OCI-LY7 (cell line): ENCODE measurements around the gene OR51Q1. TPM values are rescaled to one million over a fixed set of nuclear protein-coding genes. Genes with fewer than 3 reads are reported as not detected.

Experiments used
- BruUV-seq: library from RNA; stranded (reverse); fragments of 400-500 nt; replicated peaks from 2 replicates; lab custom pipeline; 2021; lab: Mats Ljungman, UMichigan
- CTCF ChIA-PET: fragments of 300-600 bp; sonication (Branson Sonifier 250); formaldehyde crosslinking; loops from one replicate; lab custom pipeline; 2022; ENCODE audit warnings: antibody characterized with exemption; ENCODE audit not compliant: unreplicated experiment; lab: Charles Lee
- POLR2A ChIA-PET: fragments of 300-600 bp; sonication (Branson Sonifier 250); formaldehyde crosslinking; loops from one replicate; lab custom pipeline; 2022; ENCODE audit warnings: antibody characterized with exemption; lab: Charles Lee
- DNase-seq: peaks from one replicate; pipeline ENCODE4 v3.0.0-alpha.2; 2015; ENCODE audit warnings: low spot score
- H2AFZ ChIP-seq: fragments of 200-600 bp; sonication (generic), shearing (Covaris generic); 2 replicates; pipeline ENCODE4 v1.6.1; 2014; ENCODE audit warnings: mild to moderate bottlenecking, antibody characterized with exemption, low read length, moderate library complexity
- H3K27ac ChIP-seq: fragments of 200-600 bp; sonication (generic); 2 replicates; pipeline ENCODE4 v1.5.1; 2014; ENCODE audit warnings: mixed run types, low read depth, mild to moderate bottlenecking, moderate library complexity, low read length, inconsistent platforms; ENCODE audit not compliant: poor library complexity, severe bottlenecking
- H3K36me3 ChIP-seq: fragments of 200-600 bp; sonication (generic); 2 replicates; pipeline ENCODE4 v1.6.1; 2014; ENCODE audit warnings: mild to moderate bottlenecking, antibody characterized with exemption, low read length, moderate library complexity, mixed read lengths; ENCODE audit not compliant: insufficient read depth
- H3K4me1 ChIP-seq: fragments of 200-600 bp; sonication (generic); 2 replicates; pipeline ENCODE4 v1.5.1; 2014; ENCODE audit warnings: mild to moderate bottlenecking, low read length; ENCODE audit not compliant: insufficient read depth, poor library complexity, severe bottlenecking
- H3K4me2 ChIP-seq: fragments of 200-600 bp; sonication (generic); 2 replicates; pipeline ENCODE4 v1.6.1; 2014; ENCODE audit warnings: mild to moderate bottlenecking, low read length
- H3K4me3 ChIP-seq: fragments of 200-600 bp; sonication (generic); 2 replicates; pipeline ENCODE4 v1.5.1; 2014; ENCODE audit warnings: mild to moderate bottlenecking, low read depth, low read length; ENCODE audit not compliant: poor library complexity, severe bottlenecking
- H3K79me2 ChIP-seq: fragments of 200-600 bp; sonication (generic); 2 replicates; pipeline ENCODE4 v1.6.1; 2016; ENCODE audit warnings: low read depth, mild to moderate bottlenecking, low read length, moderate library complexity, mixed read lengths; ENCODE audit not compliant: insufficient read depth
- H3K9me2 ChIP-seq: fragments of 200-600 bp; sonication (generic); 2 replicates; pipeline ENCODE4 v1.6.1; 2016; ENCODE audit warnings: mild to moderate bottlenecking, low read length, mixed read lengths; ENCODE audit not compliant: insufficient read depth
- H3K9me3 ChIP-seq: fragments of 200-600 bp; sonication (generic); 2 replicates; pipeline ENCODE4 v1.6.1; 2014; ENCODE audit warnings: mild to moderate bottlenecking, mixed run types, low read length, mixed read lengths
- H4K20me1 ChIP-seq: fragments of 200-600 bp; sonication (generic); 2 replicates; pipeline ENCODE4 v1.6.1; 2014; ENCODE audit warnings: mild to moderate bottlenecking, antibody characterized with exemption, low read length, moderate library complexity, mixed read lengths; ENCODE audit not compliant: insufficient read depth
- EZH2phosphoT487 ChIP-seq: fragments of 200-600 bp; sonication (generic); IDR thresholded peaks from 2 replicates; pipeline ENCODE4 v1.6.1; 2018; ENCODE audit warnings: low read depth, borderline replicate concordance, mild to moderate bottlenecking, mixed run types, antibody characterized with exemption, low read length, moderate library complexity, mixed read lengths
- intact Hi-C: fragments of 100-400 bp; cut with micrococcal nuclease; formaldehyde crosslinking; loops from one replicate; pipeline ENCODE4 v1.10.0; 2022; ENCODE audit not compliant: unreplicated experiment
- total RNA-seq, 2 experiments: library from RNA; depleted of rRNA in 1 of 2; stranded (reverse); fragments of >200 nt in 1 of 2; shearing (Covaris generic) in 1 of 2; gene quantifications; 2 replicates each; pipeline ENCODE4 v1.2.3, GENCODE V29; 2014 to 2022
- TF ChIP-seq, protein P1 (sequence below): fragments of 200-600 bp; sonication (generic); conservative IDR thresholded peaks from 2 replicates; pipeline ENCODE4 v1.5.1; 2014; ENCODE audit warnings: mild to moderate bottlenecking, antibody characterized with exemption, low read length, moderate library complexity, mixed read lengths

Gene OR51Q1
- total RNA-seq, 2 experiments from 2014 or later, result not detected

DNA sequence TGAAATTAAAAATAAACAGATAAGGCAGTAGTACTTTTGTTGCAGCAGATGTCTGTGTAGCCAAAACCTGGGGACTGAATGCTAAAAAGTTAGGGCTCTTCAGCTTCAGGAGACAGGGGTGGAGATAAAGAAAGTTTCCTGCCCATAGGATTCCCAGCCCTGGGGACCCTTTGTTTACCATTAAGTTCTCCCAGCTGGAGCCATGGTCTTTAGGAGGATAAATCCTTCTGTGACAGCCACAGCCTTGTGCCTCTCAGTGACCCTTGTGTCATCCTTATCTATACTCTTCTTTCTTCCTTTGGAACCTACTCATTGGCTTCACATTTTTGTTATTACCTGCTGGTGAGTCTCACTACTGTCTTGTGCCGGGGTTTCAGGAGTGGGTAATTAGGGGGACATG is 38.3 kb upstream of the OR51Q1 start, which contains the start of gene OR51M1:
Gene OR51M1 (plus strand): TSS at position 237 of the 400 bp plus-strand sequence. CDS start 5,587 bp downstream, outside the sequence.
- Histone ChIP-seq H3K4me2 (no peak within 1 kb of the TSS), H3K4me1 (no peaks in the 10 kb centered on the region), H3K79me2 (no peaks in the 10 kb centered on the region), H4K20me1 (no peaks in the 10 kb centered on the region), H3K4me3 (no peak within 1 kb of the TSS), H3K9me3 (no peaks in the 10 kb centered on the region), H3K36me3 (no peaks in the 10 kb centered on the region), H3K9me2 (no peaks in the 10 kb centered on the region), H2AFZ (no peak within 1 kb of the TSS), H3K27ac (no peak within 1 kb of the TSS)
- CTCF ChIA-PET, result no interaction called here
- POLR2A ChIA-PET, result no interaction called here
- no TSS peak for BruUV-seq
- TF ChIP-seq, protein P1, sequence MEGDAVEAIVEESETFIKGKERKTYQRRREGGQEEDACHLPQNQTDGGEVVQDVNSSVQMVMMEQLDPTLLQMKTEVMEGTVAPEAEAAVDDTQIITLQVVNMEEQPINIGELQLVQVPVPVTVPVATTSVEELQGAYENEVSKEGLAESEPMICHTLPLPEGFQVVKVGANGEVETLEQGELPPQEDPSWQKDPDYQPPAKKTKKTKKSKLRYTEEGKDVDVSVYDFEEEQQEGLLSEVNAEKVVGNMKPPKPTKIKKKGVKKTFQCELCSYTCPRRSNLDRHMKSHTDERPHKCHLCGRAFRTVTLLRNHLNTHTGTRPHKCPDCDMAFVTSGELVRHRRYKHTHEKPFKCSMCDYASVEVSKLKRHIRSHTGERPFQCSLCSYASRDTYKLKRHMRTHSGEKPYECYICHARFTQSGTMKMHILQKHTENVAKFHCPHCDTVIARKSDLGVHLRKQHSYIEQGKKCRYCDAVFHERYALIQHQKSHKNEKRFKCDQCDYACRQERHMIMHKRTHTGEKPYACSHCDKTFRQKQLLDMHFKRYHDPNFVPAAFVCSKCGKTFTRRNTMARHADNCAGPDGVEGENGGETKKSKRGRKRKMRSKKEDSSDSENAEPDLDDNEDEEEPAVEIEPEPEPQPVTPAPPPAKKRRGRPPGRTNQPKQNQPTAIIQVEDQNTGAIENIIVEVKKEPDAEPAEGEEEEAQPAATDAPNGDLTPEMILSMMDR, result no peak
- no peak for TF ChIP-seq EZH2phosphoT487
- intact Hi-C loops, result loop anchor here (5.0 kb wide), 1 partner anchor 756 kb away; no protein-coding TSS in a partner anchor
- no peak for DNase-seq

DNA sequence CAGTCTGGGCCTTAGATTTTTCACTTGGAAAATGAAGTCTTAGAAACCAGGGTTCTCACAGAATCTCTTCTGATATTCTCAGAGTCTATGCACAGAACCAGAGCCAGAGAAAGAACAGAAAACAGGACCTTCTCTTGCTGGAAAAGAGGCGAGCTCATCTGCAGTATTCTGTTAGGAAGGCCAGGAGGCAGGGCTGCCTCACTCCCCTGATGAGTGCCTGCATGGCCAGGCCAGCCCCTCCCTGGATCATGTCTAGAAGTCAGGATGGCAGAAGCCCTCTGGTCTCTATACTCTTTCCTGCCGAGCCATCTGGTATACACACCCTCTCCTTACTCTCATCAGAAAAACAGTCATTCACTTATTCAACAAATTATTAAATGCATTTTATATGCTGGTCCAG is 37.6 kb upstream of the OR51Q1 start:
- no peaks in the 10 kb centered on the region for H4K20me1 ChIP-seq
- no peaks in the 10 kb centered on the region for H3K9me2 ChIP-seq
- no peak overlapping the region for H2AFZ ChIP-seq
- ChIA-PET CTCF (no interaction called here), POLR2A (no interaction called here)
- no TSS peak for BruUV-seq
- H3K4me1 ChIP-seq, result no peaks in the 10 kb centered on the region
- H3K4me3 ChIP-seq, result no peak overlapping the region
- no peaks in the 10 kb centered on the region for H3K79me2 ChIP-seq
- no peak for DNase-seq
- no peak overlapping the region for H3K27ac ChIP-seq
- TF ChIP-seq EZH2phosphoT487, result no peak
- TF ChIP-seq, protein P1, result no peak
- H3K9me3 ChIP-seq, result no peaks in the 10 kb centered on the region
- H3K36me3 ChIP-seq, result no peaks in the 10 kb centered on the region
- intact Hi-C loops, result loop anchor here (5.0 kb wide), 1 partner anchor 757 kb away; no protein-coding TSS in a partner anchor
- H3K4me2 ChIP-seq, result no peak overlapping the region

DNA sequence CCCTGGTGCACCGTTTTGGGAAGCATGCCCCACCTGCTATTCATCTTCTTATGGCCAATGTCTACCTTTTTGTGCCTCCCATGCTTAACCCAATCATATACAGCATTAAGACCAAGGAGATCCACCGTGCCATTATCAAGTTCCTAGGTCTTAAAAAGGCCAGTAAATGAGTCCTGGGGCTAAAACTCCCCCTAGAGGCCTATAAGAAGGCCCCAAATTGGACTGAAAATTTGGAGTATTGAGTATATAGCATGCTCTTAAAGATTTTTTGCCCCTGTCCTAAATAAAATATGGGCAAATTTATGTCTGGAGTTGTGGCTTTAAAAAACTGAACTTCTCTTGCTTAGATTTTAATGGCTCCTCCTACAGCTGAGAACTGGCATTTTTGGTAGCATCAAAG is 31.7 kb upstream of the OR51Q1 start:
- H3K9me2 ChIP-seq, result no peaks in the 10 kb centered on the region
- BruUV-seq, result no TSS peak
- H4K20me1 ChIP-seq, result no peaks in the 10 kb centered on the region
- H3K4me2 ChIP-seq, result no peak overlapping the region
- H3K4me1 ChIP-seq, result no peaks in the 10 kb centered on the region
- ChIA-PET CTCF (no interaction called here), POLR2A (interaction anchor here (0.6 kb wide), 1 partner anchor 440 kb away, joined by 3 read pairs; no protein-coding TSS in a partner anchor)
- intact Hi-C loops, result no loop called here
- H2AFZ ChIP-seq, result no peak overlapping the region
- H3K79me2 ChIP-seq, result no peaks in the 10 kb centered on the region
- H3K4me3 ChIP-seq, result no peak overlapping the region
- H3K9me3 ChIP-seq, result no peaks in the 10 kb centered on the region
- no peaks in the 10 kb centered on the region for H3K36me3 ChIP-seq
- no peak overlapping the region for H3K27ac ChIP-seq
- DNase-seq, result no peak
- TF ChIP-seq, protein P1, result peak; percentile 49
- no peak for TF ChIP-seq EZH2phosphoT487
